Activated B cell treated with CpG ODN at 0.5 μM for 24 hours (primary cell): ENCODE results near the gene KLRK1. TPM values are rescaled to one million over a fixed set of nuclear protein-coding genes. Genes with fewer than 3 reads are reported as not detected.
A peak's percentile ranks its signal among the peaks of the same experiment; 100 is the strongest.

Source experiments
- ATAC-seq: fragments of 200-7000 bp; cut with Tn5 transposase; one replicate; pipeline ENCODE4 v1.10.0; 2021; ENCODE audit warnings: low read depth, mild to moderate bottlenecking, moderate library complexity
- CTCF ChIA-PET: fragments of 350-600 bp; sonication (Branson Sonifier 250); formaldehyde crosslinking; loops from one replicate; lab custom pipeline; 2021; ENCODE audit warnings: antibody characterized with exemption; lab: Charles Lee
- POLR2A ChIA-PET: fragments of 350-600 bp; sonication (Branson Sonifier 250); formaldehyde crosslinking; loops from one replicate; lab custom pipeline; 2021; ENCODE audit warnings: antibody characterized with exemption; lab: Charles Lee
- DNase-seq: peaks from one replicate; pipeline ENCODE4 v3.0.0; 2022
- H3K27ac Mint-ChIP-seq: one replicate; pipeline ENCODE4 v1.8.0; 2020; ENCODE audit warnings: mixed read lengths
- H3K27me3 Mint-ChIP-seq: one replicate; pipeline ENCODE4 v1.8.0; 2021; ENCODE audit warnings: mixed read lengths
- H3K36me3 Mint-ChIP-seq: one replicate; pipeline ENCODE4 v1.8.0; 2021; ENCODE audit warnings: low read depth, mixed read lengths
- H3K4me1 Mint-ChIP-seq: one replicate; pipeline ENCODE4 v1.8.0; 2021; ENCODE audit warnings: mixed read lengths
- H3K4me3 Mint-ChIP-seq: one replicate; pipeline ENCODE4 v1.8.0; 2020; ENCODE audit warnings: mild to moderate bottlenecking, mixed read lengths
- H3K9me3 Mint-ChIP-seq: one replicate; pipeline ENCODE4 v1.8.0; 2020; ENCODE audit warnings: mixed read lengths
- intact Hi-C: fragments of 100-400 bp; cut with micrococcal nuclease; formaldehyde crosslinking; loops from one replicate; pipeline ENCODE4 v1.15.1; 2024
- total RNA-seq: library from RNA; stranded (reverse); gene quantifications from 2 replicates; pipeline ENCODE4 v1.2.3, GENCODE V29; 2022
- TF ChIP-seq, protein P1 (sequence below): fragments of 200-600 bp; IDR thresholded peaks from one replicate; pipeline ENCODE4 v1.8.0; 2022; ENCODE audit warnings: antibody characterized with exemption, mild to moderate bottlenecking

Gene KLRK1
- total RNA-seq, 1 donor from 2014 or later = 0.98 TPM

DNA sequence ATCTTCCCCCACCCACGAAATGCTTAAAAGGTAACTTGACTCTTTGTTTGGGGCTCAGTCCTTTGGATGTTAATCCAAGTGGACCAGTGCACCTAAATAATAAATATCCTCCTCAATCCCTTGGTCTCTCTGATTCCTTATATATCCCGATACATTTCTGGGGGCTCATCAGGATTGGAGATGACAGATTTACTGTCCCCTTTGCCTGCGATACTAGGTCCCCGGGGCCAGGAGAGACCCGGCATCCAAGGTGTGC, 26.3 kb downstream of the KLRK1 start:
- intact Hi-C loops = loop anchor here (5.0 to 10.0 kb wide), 3 partner anchors 419 to 1994 kb away; partner anchors contain the start of gene BORCS5

DNA sequence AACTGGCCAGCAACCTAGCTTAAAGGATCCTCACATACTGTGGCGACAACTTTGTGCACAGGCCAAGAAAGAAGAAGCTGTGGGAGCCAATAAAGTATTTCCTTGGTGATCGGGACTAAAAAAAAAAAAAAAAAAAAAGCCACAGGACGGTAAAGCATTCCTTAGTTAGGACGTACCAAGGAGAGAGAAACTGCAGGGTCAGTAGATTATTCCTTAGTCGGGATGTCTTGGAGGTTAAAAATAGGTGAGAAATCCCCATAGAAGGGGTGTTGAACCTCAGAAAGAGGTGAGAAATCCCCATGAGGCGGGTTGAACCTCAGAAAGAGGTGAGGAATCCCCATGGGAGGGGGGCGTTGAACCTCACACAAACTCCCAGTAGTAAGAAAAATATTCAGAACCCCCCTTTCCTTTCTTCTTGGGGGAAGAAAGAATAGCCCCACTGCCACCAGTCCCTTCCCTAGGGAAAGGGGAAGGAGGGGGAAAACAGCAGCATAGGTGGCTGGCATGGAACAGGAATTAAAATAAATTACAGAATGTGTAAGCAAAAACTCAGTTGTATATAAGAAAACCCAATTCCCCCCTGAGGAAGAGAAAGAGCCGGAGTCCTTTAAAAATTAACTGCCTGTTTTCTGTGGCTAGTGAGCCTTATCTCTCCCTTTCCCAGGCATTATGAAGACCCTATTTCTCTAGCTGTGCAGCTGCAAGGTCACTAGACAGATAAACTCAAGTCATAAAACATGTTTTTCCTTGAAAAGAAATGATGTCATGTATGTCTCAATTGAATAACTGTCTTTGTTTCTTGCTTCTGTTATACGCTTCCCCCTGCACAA, 26.8 kb downstream of the KLRK1 start:
- CTCF ChIA-PET = no interaction called here
- ATAC-seq (no peak), DNase-seq (no peak)
- TF ChIP-seq, protein P1, sequence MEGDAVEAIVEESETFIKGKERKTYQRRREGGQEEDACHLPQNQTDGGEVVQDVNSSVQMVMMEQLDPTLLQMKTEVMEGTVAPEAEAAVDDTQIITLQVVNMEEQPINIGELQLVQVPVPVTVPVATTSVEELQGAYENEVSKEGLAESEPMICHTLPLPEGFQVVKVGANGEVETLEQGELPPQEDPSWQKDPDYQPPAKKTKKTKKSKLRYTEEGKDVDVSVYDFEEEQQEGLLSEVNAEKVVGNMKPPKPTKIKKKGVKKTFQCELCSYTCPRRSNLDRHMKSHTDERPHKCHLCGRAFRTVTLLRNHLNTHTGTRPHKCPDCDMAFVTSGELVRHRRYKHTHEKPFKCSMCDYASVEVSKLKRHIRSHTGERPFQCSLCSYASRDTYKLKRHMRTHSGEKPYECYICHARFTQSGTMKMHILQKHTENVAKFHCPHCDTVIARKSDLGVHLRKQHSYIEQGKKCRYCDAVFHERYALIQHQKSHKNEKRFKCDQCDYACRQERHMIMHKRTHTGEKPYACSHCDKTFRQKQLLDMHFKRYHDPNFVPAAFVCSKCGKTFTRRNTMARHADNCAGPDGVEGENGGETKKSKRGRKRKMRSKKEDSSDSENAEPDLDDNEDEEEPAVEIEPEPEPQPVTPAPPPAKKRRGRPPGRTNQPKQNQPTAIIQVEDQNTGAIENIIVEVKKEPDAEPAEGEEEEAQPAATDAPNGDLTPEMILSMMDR = no peak
- Mint-ChIP-seq H3K9me3 (peaks cover 4% of the 10 kb centered on the region), H3K4me3 (no peak overlapping the region), H3K27ac (no peak overlapping the region), H3K36me3 (peaks cover 2% of the 10 kb centered on the region), H3K27me3 (peaks cover 4% of the 10 kb centered on the region), H3K4me1 (peaks cover 7% of the 10 kb centered on the region)
- POLR2A ChIA-PET = no interaction called here
- intact Hi-C loops = loop anchor here (5.0 to 10.0 kb wide), 3 partner anchors 418 to 1994 kb away; partner anchors contain the start of gene BORCS5

More for the DNA sequence above, 26.3 kb downstream of the KLRK1 start:
- TF ChIP-seq, protein P1 = no peak
- Mint-ChIP-seq H3K9me3 (peaks cover 6% of the 10 kb centered on the region), H3K4me1 (peaks cover 7% of the 10 kb centered on the region), H3K27ac (no peak overlapping the region), H3K27me3 (peaks cover 4% of the 10 kb centered on the region), H3K4me3 (no peak overlapping the region), H3K36me3 (peaks cover 4% of the 10 kb centered on the region)
- ATAC-seq (no peak), DNase-seq (no peak)
- ChIA-PET CTCF (no interaction called here), POLR2A (no interaction called here)

DNA sequence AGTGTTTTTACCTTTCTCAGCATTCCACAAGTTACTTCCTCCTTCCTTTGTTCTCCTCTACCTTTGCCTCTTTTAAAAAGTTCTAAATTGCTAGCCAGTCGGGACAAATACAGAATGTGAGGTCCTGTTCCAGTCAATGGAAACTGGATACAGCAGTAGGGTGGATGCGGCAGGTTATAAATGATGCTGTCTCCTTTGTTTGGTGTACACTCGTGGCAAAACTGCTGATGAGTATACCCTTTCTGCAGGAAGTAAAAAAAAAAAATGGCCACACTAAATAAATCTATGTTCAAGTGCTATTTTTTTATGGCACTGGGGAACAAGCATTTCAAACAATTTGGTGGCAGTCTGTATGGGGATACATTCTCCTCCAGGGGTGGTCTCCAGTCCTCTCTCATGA, 27.5 kb downstream of the KLRK1 start:
- ChIA-PET POLR2A (no interaction called here), CTCF (no interaction called here)
- Mint-ChIP-seq H3K4me3 (no peak overlapping the region), H3K27ac (peak overlapping the region; percentile 56), H3K36me3 (no peaks in the 10 kb centered on the region), H3K4me1 (peaks cover 7% of the 10 kb centered on the region), H3K9me3 (peaks cover 2% of the 10 kb centered on the region), H3K27me3 (peaks cover 8% of the 10 kb centered on the region)
- ATAC-seq = no peak
- no peak for DNase-seq
- intact Hi-C loops = loop anchor here (5.0 to 10.0 kb wide), 3 partner anchors 418 to 1995 kb away; partner anchors contain the start of gene BORCS5
- TF ChIP-seq, protein P1 = no peak

DNA sequence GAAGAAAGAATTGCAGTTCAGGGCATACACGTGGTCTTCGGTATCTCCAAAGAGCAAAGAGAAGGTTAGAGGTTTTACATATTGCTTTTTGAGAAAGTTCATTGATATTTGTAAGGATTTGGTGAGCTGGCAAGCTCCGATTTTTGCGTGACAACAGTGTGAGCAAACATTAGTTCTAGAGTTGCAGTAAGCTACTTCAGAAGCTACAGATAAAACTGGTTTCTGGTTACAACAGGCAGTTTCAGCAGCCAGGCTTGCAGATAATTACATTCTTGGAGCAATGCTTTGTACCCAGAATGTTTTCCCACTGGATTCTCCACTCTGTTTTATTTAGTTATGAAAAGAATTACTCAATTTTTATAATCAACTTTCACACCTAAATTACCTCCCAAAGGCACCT, 28.2 kb downstream of the KLRK1 start:
- intact Hi-C loops = loop anchor here (5.0 to 10.0 kb wide), 3 partner anchors 417 to 1996 kb away; partner anchors contain the start of gene BORCS5
- Mint-ChIP-seq H3K4me1 (peaks cover 7% of the 10 kb centered on the region), H3K27ac (no peak overlapping the region), H3K4me3 (no peak overlapping the region), H3K36me3 (no peaks in the 10 kb centered on the region), H3K9me3 (peaks cover 2% of the 10 kb centered on the region), H3K27me3 (peaks cover 8% of the 10 kb centered on the region)
- no peak for DNase-seq
- TF ChIP-seq, protein P1 = no peak
- CTCF ChIA-PET = no interaction called here
- no peak for ATAC-seq
- POLR2A ChIA-PET = no interaction called here

DNA sequence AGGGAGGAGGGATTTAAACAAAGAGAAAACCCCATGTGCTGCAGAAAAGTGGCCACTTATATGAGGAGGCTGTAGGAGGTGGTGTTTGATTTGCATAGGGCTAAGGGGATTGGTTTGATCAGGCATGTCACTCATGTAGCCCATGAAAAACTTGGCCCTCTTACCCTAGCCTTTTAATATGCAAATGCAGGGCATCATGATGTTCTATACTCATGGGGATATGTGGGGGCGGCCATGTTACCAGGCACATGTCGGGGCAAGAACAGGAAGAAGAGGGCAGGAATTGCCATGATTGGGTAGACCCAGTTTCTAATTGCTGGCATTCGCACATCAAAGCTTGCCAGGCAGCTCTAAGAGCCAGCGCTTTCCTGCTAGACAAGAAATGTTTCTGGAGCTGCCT, 28.8 kb downstream of the KLRK1 start:
- CTCF ChIA-PET = no interaction called here
- ATAC-seq = no peak

More for the DNA sequence above, 28.8 kb downstream of the KLRK1 start:
- TF ChIP-seq, protein P1 = no peak
- H3K27ac Mint-ChIP-seq = no peak overlapping the region
- no peak overlapping the region for H3K4me3 Mint-ChIP-seq
- peaks cover 2% of the 10 kb centered on the region for H3K9me3 Mint-ChIP-seq
- no peak for DNase-seq
- no peaks in the 10 kb centered on the region for H3K36me3 Mint-ChIP-seq
- intact Hi-C loops = loop anchor here (5.0 to 10.0 kb wide), 3 partner anchors 416 to 1996 kb away; partner anchors contain the start of gene BORCS5
- H3K4me1 Mint-ChIP-seq = peaks cover 7% of the 10 kb centered on the region
- peaks cover 11% of the 10 kb centered on the region for H3K27me3 Mint-ChIP-seq
- POLR2A ChIA-PET = no interaction called here
